Activated naive CD4-positive, alpha-beta T cell treated with anti-CD3 and anti-CD28 coated beads, Interleukin-2, amount 50 U/mL, for 16 hours (primary cell): ENCODE data around the gene GSTA4.
"Not testable (repeated sequence)": the region's sequence is repeated elsewhere in the genome, so short reads cannot be mapped to it uniquely, and the experiment has no call there.

Source experiments
- DNase-seq: peaks from one replicate; pipeline ENCODE4 v3.0.0-alpha.2; 2020

Gene GSTA4

DNA sequence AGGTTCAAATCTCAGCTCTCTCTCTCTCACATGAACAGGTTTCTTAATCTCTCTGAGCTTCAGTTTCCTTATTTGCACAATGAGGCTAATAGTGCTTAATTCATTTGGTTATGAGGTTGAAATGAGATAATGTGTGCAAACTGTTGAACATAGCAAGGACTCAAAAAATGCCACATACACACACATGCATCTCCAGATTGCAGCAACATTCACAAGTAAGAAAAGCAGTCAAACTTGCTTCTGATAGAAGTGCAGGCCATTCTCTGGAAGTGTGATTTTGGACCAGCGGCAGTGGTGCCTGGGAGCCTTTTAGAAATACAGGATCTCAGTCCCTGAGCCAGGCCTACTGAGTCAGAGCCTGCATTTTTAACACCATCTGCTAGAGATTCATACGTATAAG, 25.7 kb downstream of the GSTA4 start:
- no peak for DNase-seq

DNA sequence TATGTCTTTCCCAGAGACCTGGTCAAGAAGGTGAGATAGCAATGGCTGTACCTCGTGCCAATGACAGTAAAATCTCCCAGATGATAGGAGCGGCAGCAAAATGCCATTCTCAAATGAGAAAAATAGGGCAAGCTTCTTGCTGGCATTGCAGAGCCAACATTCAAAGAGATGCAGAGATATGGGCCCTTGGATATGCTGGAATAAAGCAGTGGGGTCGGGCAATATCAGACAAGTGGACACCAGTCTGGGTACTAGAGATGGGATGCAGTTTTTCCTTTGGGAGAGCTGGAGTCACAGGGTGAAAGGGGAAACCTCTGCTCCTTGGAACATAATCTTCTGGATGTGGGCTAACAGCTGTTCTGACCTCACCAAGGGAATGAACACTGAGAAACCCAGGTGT, 29.0 kb downstream of the GSTA4 start:
- no peak for DNase-seq

DNA sequence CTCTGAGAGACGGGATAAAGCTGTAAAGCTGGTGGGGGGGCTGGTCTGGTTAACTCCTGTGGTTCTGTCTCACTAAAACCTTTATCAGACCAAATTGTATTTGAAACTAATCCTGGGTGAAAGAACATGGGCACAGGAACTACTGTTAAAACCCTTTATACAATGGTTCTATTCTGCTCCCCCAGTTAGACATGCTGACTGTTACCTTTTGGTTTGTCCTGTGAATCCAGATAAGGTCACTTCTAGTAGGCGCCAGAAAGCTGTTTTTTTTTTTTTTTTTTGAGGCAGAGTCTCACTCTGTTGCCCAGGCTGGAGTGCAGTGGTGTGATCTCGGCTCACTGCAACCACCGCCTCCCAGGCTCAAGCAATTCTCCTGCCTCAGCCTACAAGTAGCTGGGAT, 29.7 kb downstream of the GSTA4 start:
- no peak for DNase-seq

DNA sequence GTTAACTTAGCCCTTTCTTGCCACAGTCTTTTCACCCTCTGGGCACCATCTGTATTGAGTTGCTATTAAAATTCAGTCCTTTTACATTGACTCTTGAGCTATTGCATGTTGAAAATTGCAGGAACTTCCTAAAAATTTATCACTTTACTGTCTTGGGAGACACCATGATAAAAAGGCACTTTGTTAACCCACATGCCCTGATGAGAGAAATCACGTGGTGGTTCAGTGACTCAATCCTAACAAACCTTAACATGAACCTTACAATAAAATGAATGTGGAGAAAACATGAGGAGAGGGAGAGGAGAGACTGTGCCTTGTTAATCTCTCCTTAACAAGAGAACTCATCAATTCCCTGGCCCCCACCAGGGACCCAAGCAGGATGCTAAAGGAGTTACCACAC, 30.8 kb downstream of the GSTA4 start:
- DNase-seq, result no peak

DNA sequence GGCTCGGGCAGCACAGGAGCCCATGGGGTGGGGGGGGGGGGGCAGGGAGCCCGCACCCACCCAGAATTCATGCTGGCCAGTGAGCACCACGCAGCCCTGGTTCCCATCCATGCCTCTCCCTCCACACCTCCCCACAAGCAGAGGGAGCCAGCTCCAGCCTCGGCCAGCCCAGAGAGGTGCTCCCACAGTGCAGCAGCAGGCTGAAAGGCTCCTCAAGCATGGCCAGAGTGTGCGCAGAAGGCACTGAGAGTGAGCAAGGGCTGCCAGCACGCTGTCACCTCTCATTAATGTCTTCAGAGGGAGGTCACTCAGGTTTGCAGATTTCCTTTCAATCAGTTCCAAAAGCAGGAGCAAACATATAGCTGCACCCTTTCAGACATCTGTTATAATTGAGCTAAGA, 32.4 kb downstream of the GSTA4 start:
- DNase-seq, result no peak

DNA sequence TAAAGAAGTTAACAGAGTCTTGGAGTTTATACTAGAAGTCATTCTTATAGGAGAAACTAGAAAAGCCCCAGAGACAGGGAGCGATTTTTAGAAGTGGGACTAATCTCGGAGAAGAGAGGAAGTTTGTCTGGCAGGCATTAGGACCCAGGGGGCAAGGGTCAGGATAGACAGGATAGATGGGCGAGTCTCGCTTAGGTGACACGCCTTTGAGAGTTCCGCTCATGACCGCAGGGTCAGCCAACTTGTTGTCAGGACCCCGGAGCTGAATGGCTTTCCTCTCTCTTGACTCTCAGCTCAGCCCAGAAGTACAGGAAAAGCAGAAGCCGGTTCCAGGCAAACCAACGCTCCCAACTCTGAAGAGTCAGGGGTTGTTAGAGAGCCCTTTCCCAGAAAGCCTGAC, 34.1 kb downstream of the GSTA4 start:
- not testable (repeated sequence) for DNase-seq

DNA sequence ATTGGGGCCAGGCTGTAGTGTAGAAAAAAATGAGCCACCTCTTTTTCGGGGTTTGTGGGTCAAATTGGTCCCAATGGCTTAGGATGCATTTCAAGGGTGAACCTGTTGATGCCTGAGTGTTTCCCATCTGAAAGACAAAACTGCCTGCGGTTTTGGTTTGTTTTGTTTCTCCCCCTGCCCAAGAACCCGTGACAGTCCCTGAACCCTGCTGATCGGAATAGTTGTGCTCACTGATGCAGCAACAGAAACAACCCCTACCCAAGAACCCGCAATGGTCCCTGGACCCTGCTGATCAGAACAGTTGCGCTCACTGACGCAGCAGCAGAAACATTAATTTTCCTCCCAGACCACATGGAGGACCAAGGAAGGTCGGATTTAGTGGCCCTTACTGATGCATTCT, 34.9 kb downstream of the GSTA4 start:
- not testable (repeated sequence) for DNase-seq

DNA sequence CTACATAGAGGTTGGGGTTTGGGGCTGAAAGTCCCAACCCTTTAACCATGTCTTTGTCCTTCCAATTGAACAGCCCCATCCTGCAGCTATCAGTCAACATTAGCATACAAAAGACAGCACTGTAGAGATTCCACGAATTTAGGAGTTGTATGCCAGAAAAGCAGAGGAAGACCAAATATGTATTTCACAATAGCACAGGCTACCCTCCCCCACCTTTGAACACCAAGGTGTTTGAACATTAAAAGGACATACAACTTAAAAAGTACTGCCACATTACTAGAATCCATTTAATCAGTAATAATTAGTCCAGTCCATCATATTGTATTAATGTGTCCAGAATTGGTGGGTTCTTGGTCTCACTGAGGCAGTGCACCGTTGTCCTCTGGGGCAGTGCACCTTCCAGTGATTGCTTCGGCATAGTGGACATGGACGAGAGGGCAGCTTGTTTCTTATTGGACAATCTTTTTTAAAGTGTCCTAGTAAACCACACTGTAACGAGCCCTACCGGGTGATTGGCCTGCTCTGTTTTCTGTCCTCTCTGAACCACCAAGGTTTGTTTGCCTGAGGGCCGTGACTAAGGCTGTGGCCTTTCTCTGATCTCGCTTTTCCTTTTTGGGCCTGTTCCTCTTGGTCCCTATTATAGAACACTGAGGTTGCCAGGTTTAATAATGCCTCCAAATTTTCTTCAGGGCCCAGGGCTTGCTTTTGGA, 36.4 kb downstream of the GSTA4 start:
- no peak for DNase-seq

DNA sequence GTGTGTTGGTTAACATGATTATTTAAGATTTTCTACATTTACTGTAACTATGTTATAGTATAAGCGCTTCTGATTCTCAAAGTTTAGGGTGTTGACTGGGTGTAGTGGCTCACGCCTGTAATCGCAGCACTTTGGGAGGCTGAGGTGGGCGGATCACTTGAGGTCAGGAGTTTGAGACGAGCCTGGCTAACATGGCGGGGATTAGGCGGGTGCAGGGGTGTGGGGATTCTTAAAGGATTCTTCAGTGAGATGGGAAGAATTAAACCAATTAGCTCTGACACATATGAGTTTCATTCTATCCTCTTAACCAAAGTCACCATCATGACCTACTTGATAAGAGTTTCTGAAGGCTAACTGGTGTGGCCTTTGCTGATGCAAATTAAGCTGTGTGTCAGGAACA, 39.2 kb downstream of the GSTA4 start:
- DNase-seq, result no peak

DNA sequence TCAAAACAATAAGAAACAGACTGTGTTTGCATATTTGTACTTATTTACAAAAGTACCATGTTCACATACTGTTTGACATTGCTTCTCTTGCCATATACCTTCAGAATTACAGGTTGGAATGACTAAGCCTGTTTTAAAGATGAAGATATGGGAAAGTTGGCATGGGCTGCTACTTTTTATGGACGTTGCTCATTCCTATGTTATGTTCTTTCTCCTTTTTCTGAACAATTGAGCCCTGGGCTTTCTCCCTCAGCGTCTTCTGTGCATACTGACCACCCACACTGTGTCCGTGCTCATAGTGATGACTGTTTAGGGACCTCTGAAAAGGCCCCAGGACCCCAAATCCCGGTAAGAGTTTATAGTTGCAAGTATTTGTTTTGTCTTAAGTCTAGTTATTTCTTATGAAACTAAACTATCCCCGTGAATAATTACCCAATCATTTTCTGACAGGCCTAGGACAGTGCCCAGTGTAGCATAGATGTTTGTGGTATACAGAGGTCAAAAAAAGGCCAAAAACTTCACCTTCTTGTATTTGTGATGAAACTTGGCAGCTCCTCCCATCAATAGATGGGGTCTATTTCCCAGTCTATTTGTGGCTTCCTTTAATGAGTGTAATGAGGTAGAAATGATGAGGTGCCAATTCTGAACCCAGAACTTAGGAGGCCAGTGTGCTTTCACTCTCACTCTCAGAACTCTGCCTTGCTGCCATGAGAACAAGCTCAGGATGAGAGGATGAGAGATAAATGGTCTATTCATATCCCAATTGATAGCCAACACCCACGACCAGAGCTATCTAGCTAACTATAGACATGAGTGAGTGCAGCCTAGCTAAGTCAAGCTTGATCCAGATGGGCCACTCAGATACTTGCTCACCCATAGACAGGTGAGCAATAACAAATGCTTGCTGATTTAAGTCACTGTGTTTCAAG, 40.9 kb downstream of the GSTA4 start:
- DNase-seq, result no peak

DNA sequence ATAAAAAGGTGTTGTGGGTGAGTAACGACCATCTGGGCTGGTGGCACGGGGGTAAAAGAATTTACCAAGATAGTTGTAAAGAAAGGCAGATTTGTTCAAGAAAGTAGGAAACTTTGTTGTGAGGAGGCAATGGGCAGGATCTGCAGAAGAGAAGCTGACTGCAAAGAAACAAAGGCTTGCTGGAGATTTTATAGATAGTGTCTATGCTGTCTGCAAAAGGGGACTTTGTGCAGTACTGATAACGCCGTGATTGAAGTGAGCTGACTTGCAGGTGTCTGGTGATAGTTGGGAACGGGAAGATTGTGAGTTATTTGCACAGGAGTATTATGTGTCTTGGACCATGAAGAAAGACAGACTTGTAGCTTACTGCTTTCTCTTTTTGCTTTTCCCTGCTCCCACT, 48.8 kb downstream of the GSTA4 start:
- no peak for DNase-seq

DNA sequence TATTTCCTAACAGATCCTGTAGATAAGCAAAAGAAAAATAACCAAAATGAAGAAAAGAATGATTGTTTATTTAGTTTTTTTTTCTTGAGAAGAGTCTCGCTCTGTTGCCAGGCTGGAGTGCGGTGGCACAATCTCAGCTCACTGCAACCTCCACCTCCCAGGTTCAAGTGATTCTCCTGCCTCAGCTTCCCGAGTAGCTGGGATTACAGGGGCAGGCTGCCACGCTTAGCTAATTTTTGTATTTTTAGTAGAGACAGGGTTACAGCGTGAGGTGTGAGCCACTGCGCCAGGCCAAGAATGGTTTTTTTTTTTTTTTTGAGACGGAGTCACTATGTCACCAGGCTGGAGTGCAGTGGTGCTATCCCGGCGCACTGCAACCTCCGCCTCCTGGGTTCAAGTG, 52.3 kb downstream of the GSTA4 start:
- not testable (repeated sequence) for DNase-seq

DNA sequence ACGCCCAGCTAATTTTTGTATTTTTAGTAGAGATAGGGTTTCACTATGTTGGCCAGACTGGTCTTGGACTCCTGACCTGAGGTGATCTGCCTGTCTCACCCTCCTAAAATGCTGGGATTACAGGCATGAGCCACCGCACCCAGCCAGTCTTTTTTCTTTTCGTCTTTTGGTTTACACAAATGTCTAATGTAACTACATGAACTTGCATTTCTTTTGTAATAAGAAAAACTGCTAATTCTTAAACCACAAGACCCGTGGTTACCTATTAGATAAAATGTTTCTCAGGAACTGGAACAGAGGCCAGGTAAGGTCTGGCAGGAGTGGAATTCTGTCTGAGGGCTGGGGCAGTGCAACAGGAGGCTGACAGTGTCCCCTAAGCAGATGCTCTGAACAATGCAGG, 52.9 kb downstream of the GSTA4 start:
- DNase-seq, result no peak

DNA sequence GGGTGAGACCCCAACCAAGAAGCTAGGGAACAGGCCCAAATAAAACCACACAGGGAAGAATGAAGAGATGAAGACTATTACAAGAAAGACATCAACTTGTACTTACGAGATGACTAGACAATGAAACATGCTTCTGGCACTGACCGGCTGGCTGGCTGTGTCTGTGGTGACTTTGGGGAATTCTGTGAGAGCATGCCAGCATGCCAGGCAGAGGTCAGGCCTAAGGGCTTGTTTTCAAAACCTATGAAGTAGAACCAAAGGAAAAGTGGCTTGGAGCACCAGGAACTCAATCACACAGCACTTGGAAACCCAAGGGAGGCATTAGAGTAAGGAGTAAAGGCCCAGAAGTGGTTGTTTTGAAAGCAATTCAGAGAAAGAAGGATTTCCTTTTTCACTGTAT, 57.2 kb downstream of the GSTA4 start:
- no peak for DNase-seq

DNA sequence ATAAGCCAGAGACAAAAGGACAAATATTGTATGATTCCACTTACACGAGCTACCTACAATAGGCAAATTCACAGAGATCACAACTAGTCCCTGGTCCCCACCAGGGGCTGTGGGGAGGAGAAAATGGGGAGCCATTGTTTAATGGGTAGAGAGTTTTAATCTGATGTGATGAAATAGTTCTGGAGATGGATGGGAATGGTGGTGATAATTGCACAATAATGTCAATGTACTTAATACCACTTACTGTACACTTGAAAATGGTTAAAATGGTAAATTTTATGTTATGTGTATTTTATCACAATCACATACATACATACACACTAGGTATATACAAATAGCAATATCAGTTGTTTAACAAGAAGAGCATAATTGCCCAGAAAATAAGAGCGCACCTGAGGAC, 61.3 kb downstream of the GSTA4 start:
- DNase-seq, result no peak

DNA sequence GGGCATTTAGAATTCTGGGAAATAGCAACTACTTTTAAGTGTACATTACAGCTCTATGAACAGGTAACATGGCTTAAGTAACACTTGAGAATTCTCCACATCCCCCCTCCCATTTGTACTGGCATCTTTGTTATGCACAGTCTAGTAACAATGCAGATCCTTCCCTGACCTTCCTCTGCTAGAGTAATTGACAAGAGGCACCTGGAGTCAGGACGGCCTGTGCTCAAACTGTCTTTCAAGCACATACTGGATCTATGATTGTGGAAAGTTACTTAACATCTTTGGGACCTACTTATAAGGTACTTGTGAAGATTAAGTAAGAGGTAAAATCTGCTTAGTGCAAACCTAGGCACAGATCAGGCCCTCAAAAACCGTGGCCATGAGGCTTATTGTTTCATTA, 63.7 kb downstream of the GSTA4 start:
- DNase-seq, result no peak

DNA sequence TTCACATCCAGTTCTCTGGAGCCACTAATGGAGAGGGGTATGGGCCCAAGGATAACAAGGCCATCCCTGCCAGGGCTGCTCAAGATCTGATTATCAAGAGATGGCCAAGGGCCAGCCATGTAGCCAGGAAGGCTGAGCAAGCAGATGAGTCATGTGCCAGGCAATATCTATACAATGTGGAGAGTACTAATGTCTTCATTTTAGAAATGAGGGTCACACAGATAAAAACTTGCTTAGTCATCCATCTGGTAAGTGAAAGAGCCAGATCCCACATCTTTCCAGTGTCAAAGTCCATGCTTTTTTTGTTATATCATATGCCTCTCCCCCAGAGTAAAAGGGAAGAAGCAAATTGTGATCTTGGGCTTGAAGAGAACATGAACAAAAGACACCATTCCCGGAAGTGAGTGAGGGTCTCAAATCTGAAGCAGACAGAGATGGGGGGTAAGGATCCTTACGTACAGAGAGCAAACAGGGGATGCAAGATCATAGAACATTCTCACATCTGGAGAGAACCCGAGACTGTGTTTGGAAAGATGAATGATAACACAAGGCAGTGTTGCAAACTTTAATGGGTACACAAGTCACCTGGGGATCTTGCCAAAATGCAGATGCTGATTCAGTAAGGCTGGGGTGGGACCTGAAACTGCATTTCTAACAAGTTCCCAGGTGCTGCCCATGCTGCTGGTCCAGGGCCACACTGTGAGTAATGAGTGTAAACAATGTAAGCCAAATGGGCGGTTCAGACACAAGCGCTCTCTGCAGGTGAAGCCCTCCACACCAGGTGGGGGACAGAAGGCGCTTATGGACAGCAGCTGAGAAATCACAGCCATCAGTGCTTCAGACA, 65.5 kb downstream of the GSTA4 start:
- DNase-seq, result no peak
